ENCODE measurements around the gene CRY1. TPM values are rescaled to one million over a fixed set of nuclear protein-coding genes. Genes with fewer than 3 reads are reported as not detected.

The CRY1 gene
- total RNA-seq: 5.2 and 6.1 TPM in 2 replicates

DNA sequence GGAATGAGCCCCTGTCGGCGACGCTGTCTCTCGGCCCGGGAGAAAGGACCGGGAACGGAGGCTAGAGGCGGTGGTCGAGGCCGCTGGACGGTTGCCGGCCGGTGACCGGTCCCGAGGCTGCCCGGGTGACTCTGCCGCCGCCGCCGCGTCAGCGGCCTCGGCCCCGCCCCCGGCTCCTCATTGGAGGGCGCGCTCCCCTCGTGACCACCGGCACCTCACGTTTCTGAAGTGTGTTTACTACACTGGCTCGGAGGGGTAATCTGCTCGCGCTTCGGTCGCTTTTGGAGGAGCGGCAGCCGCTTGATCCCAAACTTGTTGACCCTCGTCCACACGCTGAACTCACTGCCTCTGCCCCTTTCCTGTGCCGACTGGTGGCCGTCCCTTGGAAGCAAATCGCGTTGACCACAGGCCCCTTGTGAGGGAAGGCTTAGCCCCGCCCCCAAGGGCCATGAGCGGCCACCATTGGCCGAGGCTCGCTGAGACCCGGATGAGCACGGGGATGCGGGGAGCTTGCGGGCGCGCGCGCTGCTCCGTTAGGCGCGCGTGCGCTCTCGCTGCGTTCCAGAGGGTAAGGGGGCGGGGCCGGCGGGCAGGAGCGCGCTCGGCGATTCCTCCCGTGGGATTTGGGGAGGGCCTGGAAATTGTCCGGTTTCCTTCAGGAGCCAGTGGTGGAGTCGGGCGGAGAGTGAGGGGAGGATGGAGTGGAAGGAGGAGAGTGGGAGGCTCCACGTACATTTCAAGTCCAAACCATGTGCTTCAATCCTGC is at the start of gene CRY1:
CRY1 (minus strand) TSS at position 133 of the 766 bp plus-strand sequence. CDS start 588 bp downstream, outside the sequence.

DNA sequence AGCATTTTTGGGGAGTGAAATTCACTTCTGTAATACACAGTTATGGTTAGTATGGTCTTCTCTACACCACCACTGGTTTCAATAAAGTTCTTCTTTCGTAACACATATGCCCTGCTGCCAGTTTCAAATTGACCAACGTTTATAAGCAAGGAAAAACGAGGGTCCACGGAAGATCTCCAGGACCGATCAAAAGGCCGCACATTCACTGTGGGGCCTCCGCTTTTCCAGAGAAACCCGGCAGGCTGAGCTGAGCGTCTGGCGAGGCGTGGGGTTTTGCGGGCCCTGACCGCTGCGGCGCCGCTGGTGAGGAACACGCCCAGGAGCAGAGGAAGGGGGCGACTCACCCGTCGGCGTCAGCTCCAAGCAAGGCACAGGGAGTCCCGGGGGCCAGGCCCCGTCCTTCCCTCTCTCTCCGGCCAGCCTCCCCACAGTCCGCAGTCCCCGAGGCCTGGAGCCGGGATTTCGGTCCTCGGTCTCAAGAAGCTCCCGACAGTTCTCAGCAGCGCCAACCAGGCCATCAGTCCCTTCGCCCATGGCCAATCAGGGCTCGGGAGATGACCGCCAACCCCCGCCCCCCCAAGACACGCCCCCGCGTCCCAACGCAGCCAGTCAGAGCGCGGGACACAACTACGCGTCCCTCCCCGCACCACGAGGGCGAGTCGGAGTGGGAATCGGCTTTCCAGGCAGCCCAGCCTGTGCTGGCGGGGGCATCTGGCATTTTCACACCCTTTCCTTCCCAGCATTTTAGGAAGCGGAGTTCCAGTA is 106.5 kb downstream of the CRY1 start, which contains the start of gene MTERF2:
MTERF2 (minus strand) TSS at position 522 of the 765 bp plus-strand sequence. CDS start 8,432 bp downstream, outside the sequence.

DNA sequence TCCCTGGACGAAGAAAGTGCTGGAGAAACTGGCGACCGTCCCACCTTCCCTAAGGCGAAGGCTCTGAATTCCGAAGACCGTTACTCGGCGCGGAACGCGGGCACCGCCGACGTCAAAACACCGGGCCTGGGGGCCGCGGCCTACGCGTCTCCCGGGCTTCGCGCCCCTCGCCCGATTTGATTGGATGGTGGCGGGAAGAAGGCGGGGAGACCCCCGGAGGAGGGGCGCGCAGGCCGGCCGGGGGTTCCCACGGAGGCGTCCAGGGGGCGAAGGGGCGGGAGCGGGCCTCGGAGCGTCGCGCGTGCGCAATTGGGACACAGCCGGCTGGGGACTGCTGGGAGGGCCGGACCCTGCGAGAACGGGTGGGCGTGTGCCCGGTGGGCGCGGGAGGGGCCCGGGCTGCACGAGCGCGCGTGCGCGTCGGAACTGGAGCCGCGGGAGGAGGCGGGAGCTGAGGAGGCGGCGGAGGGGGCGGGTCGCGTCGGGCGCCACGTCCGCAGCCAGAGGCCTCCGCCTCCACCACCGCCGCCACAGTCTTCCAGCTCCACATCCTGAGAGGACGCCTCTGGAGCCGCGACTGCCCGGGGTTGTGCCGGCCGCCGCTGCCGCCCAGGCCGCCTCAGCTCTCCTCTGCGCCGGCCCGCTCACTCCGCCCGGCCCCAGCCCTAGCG is 137.8 kb downstream of the CRY1 start, which contains the start of gene TMEM263:
TMEM263 (plus strand) TSS at position 531 of the 671 bp plus-strand sequence. CDS start 11,210 bp downstream, outside the sequence.

Other genes starting within 250 kb of the CRY1 start
- 109 and 119 TPM in 2 replicates for gene TMEM263, start 137.6 kb downstream of the CRY1 start, total RNA-seq
- 4.7 and 10.2 TPM in 2 replicates for gene MTERF2, start 106.4 kb downstream of the CRY1 start, total RNA-seq

All from bronchial smooth muscle cell (primary cell).